ENCODE results near the gene BABAM2. TPM values are rescaled to one million over a fixed set of nuclear protein-coding genes. Genes with fewer than 3 reads are reported as not detected.

BABAM2 gene
- total and polyA plus RNA-seq, 7 donors, result 22.9 to 52.3 (median 25.2) TPM

DNA sequence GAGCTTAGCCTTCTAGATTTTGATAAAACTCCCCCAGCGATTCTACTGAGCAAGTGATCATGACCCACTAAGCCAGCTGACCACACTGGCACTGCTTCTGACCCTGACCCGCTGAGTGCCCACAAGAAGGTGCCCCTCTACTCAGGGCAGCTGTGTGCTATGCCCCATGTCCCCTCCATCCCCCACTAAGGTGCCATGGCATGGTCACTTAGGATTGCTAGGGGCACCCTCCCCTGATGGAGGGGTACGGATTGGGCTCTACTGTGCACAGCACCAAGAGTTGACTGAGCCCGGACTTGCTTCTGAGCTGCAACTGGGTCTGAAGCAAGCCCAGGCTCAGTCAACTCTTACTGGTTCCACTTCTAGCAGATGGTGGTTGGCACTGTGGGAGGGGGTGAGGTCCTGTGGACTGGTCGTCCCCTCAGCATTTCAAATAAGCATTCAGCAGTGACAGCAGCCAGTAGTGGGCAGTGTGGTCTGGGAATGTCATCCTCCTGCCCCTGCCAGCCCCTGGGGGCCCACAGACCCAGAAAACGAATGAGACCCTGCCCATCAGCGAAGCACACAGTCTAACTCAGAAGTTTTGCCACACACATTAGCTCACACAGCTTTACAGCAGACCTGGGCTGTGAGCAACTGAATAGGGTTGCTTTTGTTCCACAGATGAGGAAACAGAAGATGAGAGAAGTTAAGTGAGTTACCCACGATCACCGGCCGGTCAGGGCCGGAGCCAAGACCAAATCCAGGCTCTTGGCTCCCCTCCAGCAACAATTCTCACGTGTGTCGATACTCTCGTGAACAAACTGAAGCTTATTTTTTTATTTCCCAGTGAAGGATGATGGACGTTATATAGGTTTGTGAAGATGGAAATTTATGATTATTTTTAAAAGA, 450.0 kb downstream of the BABAM2 start:
- intact Hi-C loops (cut with DNase I), result loop anchor here (5.0 kb wide), 1 partner anchor 38 kb away; no protein-coding TSS in a partner anchor
- peak; percentile 50 for DNase-seq

GRCh38 chr2:28341208-28341891, 450.8 kb downstream of the BABAM2 start:
- DNase-seq, result peak; percentile 59
- no peak for TF ChIP-seq EP300 (IDR thresholded peaks at IDR 0.05)
- peak in 1 of 4 donors; percentile 27 for TF ChIP-seq POLR2AphosphoS5 (IDR thresholded peaks at IDR 0.05)
- no peak for TF ChIP-seq CTCF (IDR thresholded peaks at IDR 0.05)
- TF ChIP-seq POLR2A (IDR thresholded peaks at IDR 0.05), result no peak
- H3K4me1 ChIP-seq, result peaks cover 0 to 53% (median 39%) of the 10 kb centered on the region in 4 donors
- 46 to 80% methylated on average over 17 of the region's 17 CpGs for WGBS, 2 donors
- peak overlapping the region; percentile 63 to 79 (median 70) for H3K27ac ChIP-seq
- no peaks in the 10 kb centered on the region for H3K27me3 ChIP-seq
- H3K4me3 ChIP-seq, result no peak overlapping the region
- H3K36me3 ChIP-seq, result no peaks in the 10 kb centered on the region
- no peaks in the 10 kb centered on the region for H3K9me3 ChIP-seq
- intact Hi-C loops (cut with DNase I), result loop anchor here (5.0 kb wide), 1 partner anchor 39 kb away; no protein-coding TSS in a partner anchor

More for the DNA sequence above, 450.0 kb downstream of the BABAM2 start:
- TF ChIP-seq CTCF (IDR thresholded peaks at IDR 0.05) (no peak), POLR2AphosphoS5 (IDR thresholded peaks at IDR 0.05) (no peak)
- no peaks in the 10 kb centered on the region for H3K9me3 ChIP-seq
- no peaks in the 10 kb centered on the region for H3K36me3 ChIP-seq
- WGBS, 2 donors, result 49 to 76% methylated on average over 15 of the region's 15 CpGs
- no peaks in the 10 kb centered on the region for H3K27me3 ChIP-seq
- H3K27ac ChIP-seq, result peak overlapping the region in 2 of 4 donors; percentile 22 to 74
- peaks cover 0 to 53% (median 39%) of the 10 kb centered on the region in 4 donors for H3K4me1 ChIP-seq
- H3K4me3 ChIP-seq, result no peak overlapping the region

DNA sequence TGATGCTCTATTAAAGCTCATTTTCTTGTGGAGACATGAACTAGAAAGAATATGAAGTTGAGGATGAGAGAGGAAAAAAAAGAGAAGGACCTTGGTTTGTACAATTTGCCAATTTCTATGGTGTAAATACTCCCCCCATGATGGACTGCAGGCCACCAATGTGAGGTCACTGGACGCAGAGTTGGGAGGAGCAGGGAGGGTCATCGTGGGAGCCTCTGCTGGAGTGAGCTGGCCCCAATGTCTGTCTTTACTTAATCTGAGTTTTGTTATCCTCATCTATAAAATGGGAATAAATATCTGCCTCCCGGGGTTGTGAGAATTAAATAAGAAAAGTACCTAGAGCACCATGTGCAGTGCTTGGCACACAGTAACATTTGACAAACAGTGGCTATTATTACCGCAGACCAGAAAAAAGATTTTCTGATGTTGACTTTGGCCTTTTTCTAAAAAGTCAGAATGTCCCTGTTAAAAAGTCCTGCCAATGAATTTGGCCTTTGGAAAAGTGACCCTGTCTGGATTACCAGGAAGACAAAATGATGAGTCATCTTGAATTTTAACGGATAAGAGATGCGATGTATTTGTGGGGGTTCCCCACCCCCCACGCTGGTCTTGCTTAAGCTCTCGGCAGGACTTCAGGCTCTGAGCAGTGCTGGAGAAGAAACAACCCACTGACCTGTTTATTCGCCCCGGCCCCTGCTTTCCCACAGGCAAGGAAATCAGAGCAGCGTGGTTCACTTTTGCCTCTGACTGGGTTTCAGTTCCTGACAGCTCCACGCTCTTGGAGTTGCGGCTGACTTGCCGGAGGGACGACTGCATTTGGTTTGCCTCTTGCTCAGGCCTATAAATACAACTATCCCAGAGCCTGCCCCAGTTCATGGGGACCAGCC, 451.8 kb downstream of the BABAM2 start:
- TF ChIP-seq POLR2AphosphoS5 (IDR thresholded peaks at IDR 0.05) (peak in 2 of 4 donors; percentile 23 to 56), EP300 (IDR thresholded peaks at IDR 0.05) (no peak), POLR2A (IDR thresholded peaks at IDR 0.05) (no peak)
- Histone ChIP-seq H3K36me3 (no peaks in the 10 kb centered on the region), H3K9me3 (no peaks in the 10 kb centered on the region), H3K4me3 (peak overlapping the region in 2 of 4 donors; percentile 7 to 22), H3K4me1 (peaks cover 0 to 51% (median 41%) of the 10 kb centered on the region in 4 donors), H3K27ac (peak overlapping the region; percentile 63 to 79 (median 70)), H3K27me3 (no peaks in the 10 kb centered on the region)
- WGBS, 2 donors, result 73 to 76% methylated on average over 15 of the region's 15 CpGs
- intact Hi-C loops (cut with DNase I), result loop anchor here (5.0 kb wide), 1 partner anchor 40 kb away; no protein-coding TSS in a partner anchor
- DNase-seq, result peak; percentile 87

- peaks cover 0 to 45% (median 32%) of the 10 kb centered on the region in 4 donors for H3K4me1 ChIP-seq
- DNase-seq, result peak; percentile 8
- intact Hi-C loops (cut with DNase I), result loop anchor here (5.0 kb wide), 1 partner anchor 41 kb away; no protein-coding TSS in a partner anchor
- no peaks in the 10 kb centered on the region for H3K9me3 ChIP-seq
- WGBS, 2 donors, result 82 to 84% methylated on average over 5 of the region's 5 CpGs
- no peaks in the 10 kb centered on the region for H3K27me3 ChIP-seq
- TF ChIP-seq CTCF (IDR thresholded peaks at IDR 0.05) (no peak), EP300 (IDR thresholded peaks at IDR 0.05) (no peak), POLR2A (IDR thresholded peaks at IDR 0.05) (no peak), POLR2AphosphoS5 (IDR thresholded peaks at IDR 0.05) (no peak)
- peak overlapping the region; percentile 63 to 79 (median 70) for H3K27ac ChIP-seq
- no peak overlapping the region for H3K4me3 ChIP-seq
- H3K36me3 ChIP-seq, result no peaks in the 10 kb centered on the region
These were observed 452.8 kb downstream of the BABAM2 start for GRCh38 chr2:28343184-28343942.

All from sigmoid colon (tissue), 7 donors.